ENCODE measurements around the gene CALML4.

DNA sequence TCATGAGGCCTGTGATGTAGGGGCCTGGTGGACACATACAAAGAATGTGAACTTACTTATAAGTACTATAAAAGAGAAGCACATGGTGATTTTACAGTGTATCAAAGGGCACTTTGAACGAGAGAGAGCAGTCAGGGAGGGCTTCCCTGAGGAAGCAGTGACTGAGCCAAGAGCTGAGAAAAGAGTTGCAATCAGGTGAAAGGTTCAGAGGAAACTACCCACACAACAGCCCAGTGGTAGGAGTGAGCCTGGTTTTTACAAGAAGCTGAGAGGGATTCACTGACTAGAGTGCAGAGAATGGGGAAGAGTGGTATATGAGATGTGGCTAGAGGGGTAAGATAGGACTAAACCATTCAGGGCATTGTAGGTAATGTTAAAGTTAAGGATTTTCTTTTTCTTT lies 57.1 kb downstream of the CALML4 start:
- TF ChIP-seq SP1 (IDR thresholded peaks at IDR 0.05) (no peak), SUZ12 (IDR thresholded peaks at IDR 0.05) (no peak), ARNT (IDR thresholded peaks at IDR 0.05) (no peak), FOXK2 (IDR thresholded peaks at IDR 0.05) (no peak), ELF4 (IDR thresholded peaks at IDR 0.05) (no peak), FOXM1 (IDR thresholded peaks at IDR 0.05; ENCODE audit: borderline replicate concordance) (no peak), CTBP1 (IDR thresholded peaks at IDR 0.05; ENCODE audit: borderline replicate concordance) (no peak), ZNF384 (IDR thresholded peaks at IDR 0.05) (no peak), HDGF (IDR thresholded peaks at IDR 0.05; ENCODE audit: borderline replicate concordance) (no peak), LEF1 (IDR thresholded peaks at IDR 0.05; ENCODE audit: borderline replicate concordance) (no peak), BHLHE40 (IDR thresholded peaks at IDR 0.05; ENCODE audit: borderline replicate concordance) (no peak), TARDBP (IDR thresholded peaks at IDR 0.05) (no peak), FOXA1 (IDR thresholded peaks at IDR 0.05) (no peak)
- TF ChIP-seq, protein P1, sequence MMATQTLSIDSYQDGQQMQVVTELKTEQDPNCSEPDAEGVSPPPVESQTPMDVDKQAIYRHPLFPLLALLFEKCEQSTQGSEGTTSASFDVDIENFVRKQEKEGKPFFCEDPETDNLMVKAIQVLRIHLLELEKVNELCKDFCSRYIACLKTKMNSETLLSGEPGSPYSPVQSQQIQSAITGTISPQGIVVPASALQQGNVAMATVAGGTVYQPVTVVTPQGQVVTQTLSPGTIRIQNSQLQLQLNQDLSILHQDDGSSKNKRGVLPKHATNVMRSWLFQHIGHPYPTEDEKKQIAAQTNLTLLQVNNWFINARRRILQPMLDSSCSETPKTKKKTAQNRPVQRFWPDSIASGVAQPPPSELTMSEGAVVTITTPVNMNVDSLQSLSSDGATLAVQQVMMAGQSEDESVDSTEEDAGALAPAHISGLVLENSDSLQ (IDR thresholded peaks at IDR 0.05) = no peak

All from HEK293T (cell line).